ENCODE measurements around the gene HNF1B. TPM values are rescaled to one million over a fixed set of nuclear protein-coding genes. Genes with fewer than 3 reads are reported as not detected.

HNF1B gene
- total RNA-seq, 3 donors from 2014 or later (not counting 1 experiment from before 2014, with no cell fraction given) = not detected

- Mint-ChIP-seq H3K36me3 (peaks cover 6% of the 10 kb centered on the region), H3K4me1 (no peaks in the 10 kb centered on the region), H3K27me3 (ENCODE audit: low read depth in 2 of 2) (peaks cover 12 to 26% of the 10 kb centered on the region in 2 donors), H3K27ac (no peak overlapping the region), H3K4me3 (no peak overlapping the region), H3K9me3 (peaks cover 0 to 3% of the 10 kb centered on the region in 2 donors)
- no peak for ATAC-seq
- intact Hi-C loops (cut with micrococcal nuclease) = no loop called here
- H3K4me3 ChIP-seq (ENCODE audit: low read length) = no peak overlapping the region
- H3K27me3 ChIP-seq (ENCODE audit: control insufficient read depth, insufficient read depth, low read length) = no peaks in the 10 kb centered on the region
- H3K27ac ChIP-seq (ENCODE audit: low read length) = no peak overlapping the region
- DNase-seq = no peak
- no peaks in the 10 kb centered on the region for H3K36me3 ChIP-seq (ENCODE audit: control insufficient read depth, insufficient read depth, low read length)
- no peak for TF ChIP-seq CTCF (IDR thresholded peaks at IDR 0.05)
- no peaks in the 10 kb centered on the region for H3K4me1 ChIP-seq (ENCODE audit: control insufficient read depth, insufficient read depth, low read length)
- WGBS (ENCODE audit: insufficient coverage) = 82% methylated on average over 1 of the region's 1 CpG
- H3K9me3 ChIP-seq (ENCODE audit: control insufficient read depth, insufficient read depth, low read length) = no peaks in the 10 kb centered on the region
Measured at GRCh38 chr17:37677021-37677420, 67.8 kb downstream of the HNF1B start.

- no peak overlapping the region for H3K4me3 ChIP-seq (ENCODE audit: low read length)
- no peaks in the 10 kb centered on the region for H3K4me1 ChIP-seq (ENCODE audit: control insufficient read depth, insufficient read depth, low read length)
- peaks cover 0 to 3% of the 10 kb centered on the region in 2 donors for H3K9me3 Mint-ChIP-seq
- no peak overlapping the region for H3K27ac ChIP-seq (ENCODE audit: low read length)
- H3K4me3 Mint-ChIP-seq = no peak overlapping the region
- no peaks in the 10 kb centered on the region for H3K9me3 ChIP-seq (ENCODE audit: control insufficient read depth, insufficient read depth, low read length)
- no peaks in the 10 kb centered on the region for H3K4me1 Mint-ChIP-seq
- TF ChIP-seq CTCF (IDR thresholded peaks at IDR 0.05) = no peak
- intact Hi-C loops (cut with micrococcal nuclease) = no loop called here
- peaks cover 12 to 26% of the 10 kb centered on the region in 2 donors for H3K27me3 Mint-ChIP-seq (ENCODE audit: low read depth in 2 of 2)
- H3K36me3 Mint-ChIP-seq = peaks cover 6% of the 10 kb centered on the region
- H3K27me3 ChIP-seq (ENCODE audit: control insufficient read depth, insufficient read depth, low read length) = no peaks in the 10 kb centered on the region
- no peak for ATAC-seq
- no peak overlapping the region for H3K27ac Mint-ChIP-seq
- 35% methylated on average over 5 of the region's 7 CpGs for WGBS (ENCODE audit: insufficient coverage)
- H3K36me3 ChIP-seq (ENCODE audit: control insufficient read depth, insufficient read depth, low read length) = no peaks in the 10 kb centered on the region
- no peak for DNase-seq
Measured at GRCh38 chr17:37676115-37676925, 68.5 kb downstream of the HNF1B start.

- Mint-ChIP-seq H3K27ac (no peak overlapping the region), H3K4me3 (no peak overlapping the region), H3K27me3 (ENCODE audit: low read depth in 2 of 2) (peaks cover 12 to 26% of the 10 kb centered on the region in 2 donors), H3K4me1 (no peaks in the 10 kb centered on the region), H3K9me3 (peaks cover 0 to 3% of the 10 kb centered on the region in 2 donors), H3K36me3 (peaks cover 6% of the 10 kb centered on the region)
- ATAC-seq (no peak), DNase-seq (no peak)
- H3K27ac ChIP-seq (ENCODE audit: low read length) = no peak overlapping the region
- no peaks in the 10 kb centered on the region for H3K9me3 ChIP-seq (ENCODE audit: control insufficient read depth, insufficient read depth, low read length)
- H3K27me3 ChIP-seq (ENCODE audit: control insufficient read depth, insufficient read depth, low read length) = no peaks in the 10 kb centered on the region
- H3K36me3 ChIP-seq (ENCODE audit: control insufficient read depth, insufficient read depth, low read length) = no peaks in the 10 kb centered on the region
- H3K4me1 ChIP-seq (ENCODE audit: control insufficient read depth, insufficient read depth, low read length) = no peaks in the 10 kb centered on the region
- intact Hi-C loops (cut with micrococcal nuclease) = no loop called here
- whole genome bisulfite sequencing (ENCODE audit: insufficient coverage) = 60% methylated on average over 1 of the region's 1 CpG
- no peak overlapping the region for H3K4me3 ChIP-seq (ENCODE audit: low read length)
- TF ChIP-seq CTCF (IDR thresholded peaks at IDR 0.05) = no peak
Measured at GRCh38 chr17:37674511-37674910, 70.3 kb downstream of the HNF1B start.

All from natural killer cell (primary cell).